ENCODE measurements around the gene SASH1. TPM values are rescaled to one million over a fixed set of nuclear protein-coding genes. Genes with fewer than 3 reads are reported as not detected.

SASH1 gene
- total RNA-seq, 1 experiment from 2014 or later = 33.2 TPM

GRCh38 chr6:148431413-148431812, 88.8 kb downstream of the SASH1 start:
- Histone ChIP-seq H3K4ac (ENCODE audit: low read depth, low read length) (no peak overlapping the region), H3K27ac (ENCODE audit: insufficient read length, low read depth, low read length) (no peak overlapping the region), H3K79me2 (ENCODE audit: insufficient read depth, low read length) (no peaks in the 10 kb centered on the region; the same call in 1 of the 2 replicates), H2BK5ac (ENCODE audit: insufficient read length, low read length) (no peak overlapping the region), H3K14ac (ENCODE audit: insufficient read depth, low read length) (no peak overlapping the region), H3K4me1 (ENCODE audit: insufficient read depth, low read length) (no peaks in the 10 kb centered on the region; the same call in 1 of the 2 replicates), H3K4me2 (ENCODE audit: insufficient read depth, insufficient read length, low read length) (no peak overlapping the region), H4K91ac (ENCODE audit: insufficient read length, low read depth, low read length) (no peak overlapping the region), H4K20me1 (ENCODE audit: control insufficient read depth, insufficient read depth, insufficient read length) (no peaks in the 10 kb centered on the region), H2BK20ac (ENCODE audit: low read depth, low read length, poor library complexity, severe bottlenecking) (no peak overlapping the region), H3K9me3 (ENCODE audit: control insufficient read depth, low read depth, low read length) (no peaks in the 10 kb centered on the region), H3T11ph (ENCODE audit: low read length) (no peak overlapping the region), H3K9ac (ENCODE audit: extremely low read depth, insufficient read length, low read length) (no peak overlapping the region), H2AK5ac (ENCODE audit: insufficient read length, low read length) (no peak overlapping the region), H2BK15ac (ENCODE audit: low read depth, low read length) (no peak overlapping the region), H3K79me1 (ENCODE audit: insufficient read depth, low read depth, low read length, poor library complexity, severe bottlenecking) (no peaks in the 10 kb centered on the region), H2BK12ac (ENCODE audit: insufficient read length, low read depth, low read length) (no peak overlapping the region), H3K27me3 (ENCODE audit: insufficient read depth, low read length) (no peaks in the 10 kb centered on the region), H4K5ac (ENCODE audit: insufficient read length, low read depth, low read length) (no peak overlapping the region), H3K18ac (ENCODE audit: insufficient read length, low read depth, low read length) (no peak overlapping the region), H2AFZ (ENCODE audit: low read length) (no peak overlapping the region), H2BK120ac (ENCODE audit: low read depth, low read length, poor library complexity, severe bottlenecking) (no peak overlapping the region), H3K23me2 (ENCODE audit: insufficient read length, low read depth, low read length, poor library complexity, severe bottlenecking) (no peaks in the 10 kb centered on the region), H3K23ac (ENCODE audit: insufficient read length, low read depth, low read length) (no peak overlapping the region), H4K8ac (replicated peaks; ENCODE audit: insufficient read length, low read depth, low read length) (no peak overlapping the region), H3K56ac (ENCODE audit: insufficient read length, low read depth, low read length) (no peak overlapping the region)
- WGBS (ENCODE audit: extremely low coverage, insufficient read length, low lambda C conversion rate) = no CpG with 5 or more reads among the region's 6 CpGs
- DNase-seq = no peak
- Mint-ChIP-seq H3K4me1 (peaks cover 7% of the 10 kb centered on the region in 2 experiments), H3K4me3 (no peak overlapping the region), H3K36me3 (ENCODE audit: insufficient read depth in 1 of 3, low read depth in 3 of 3) (peaks cover 0 to 5% (median 2%) of the 10 kb centered on the region in 3 experiments; a peak in 2 of 7 replicates), H3K27ac (no peak overlapping the region), H3K27me3 (ENCODE audit: low read depth) (no peaks in the 10 kb centered on the region), H3K9me3 (no peaks in the 10 kb centered on the region)
- no peak for TF ChIP-seq CTCF (conservative IDR thresholded peaks at IDR 0.05)
